H1 (cell line): ENCODE data around the gene MLANA. TPM values are rescaled to one million over a fixed set of nuclear protein-coding genes. Genes with fewer than 3 reads are reported as not detected.

Experiments used
- NRF1 ChIP-seq: IDR thresholded peaks from 2 replicates; pipeline ENCODE4 v1.6.1; 2011; ENCODE audit warnings: mild to moderate bottlenecking, low read depth, low read length, improper control_type of control experiment
- RBBP5 ChIP-seq: IDR thresholded peaks from 2 replicates; pipeline ENCODE4 v1.7.1; 2012; ENCODE audit warnings: low read depth, mild to moderate bottlenecking, inconsistent platforms, low read length, moderate library complexity, borderline replicate concordance
- polyA plus RNA-seq, 7 experiments: library from polyadenylated mRNA; depleted of rRNA in 3 of 7; stranded (reverse) in 5 of 7; unstranded in 2 of 7; fragments of >200 nt in 5 of 7; fragments of 200-250 nt in 2 of 7; gene quantifications; 1 replicate in 5 of 7; 2 replicates in 1 of 7; 4 replicates in 1 of 7; pipeline versions ENCODE4 v1.2.1 to v1.2.3, GENCODE V29; 2011 to 2013; ENCODE audit warnings: missing spikeins in 2 of 7, mixed read lengths in 2 of 7
- total RNA-seq: library from RNA; stranded (reverse); fragmentation: NEBNext Ultra II Directional; extraction: Animal tissue kit (Norgen Biotek cat#: 25700); gene quantifications from 2 replicates; pipeline ENCODE4 v1.2.1, GENCODE V29; 2021
- TF ChIP-seq, protein P1 (sequence below): fragments of 300-600 bp; sonication (generic); IDR thresholded peaks from 2 replicates; pipeline ENCODE4 v1.7.1; 2012; ENCODE audit warnings: low read length, moderate library complexity, mild to moderate bottlenecking, inconsistent platforms; ENCODE audit not compliant: insufficient replicate concordance
- TF ChIP-seq, protein P2 (sequence below), 3 experiments: IDR thresholded peaks; 1 replicate in 2 of 3; 2 replicates in 1 of 3; pipeline versions ENCODE4 v1.5.1 to v1.6.1; 2011; ENCODE audit warnings: low read length in 3 of 3, mild to moderate bottlenecking in 3 of 3, inconsistent platforms in 2 of 3, low read depth in 1 of 3, moderate library complexity in 1 of 3; ENCODE audit not compliant: insufficient read depth in 1 of 3; ENCODE audit errors: control extremely low read depth in 1 of 3
- TF ChIP-seq, protein P3 (sequence below): IDR thresholded peaks from 2 replicates; pipeline ENCODE4 v1.6.1; 2012; ENCODE audit warnings: inconsistent platforms

Gene MLANA
- total and polyA plus RNA-seq, 2 of the 8 experiments (the other 6 are each of a cell fraction or from before 2014, with no cell fraction given), result not detected

DNA sequence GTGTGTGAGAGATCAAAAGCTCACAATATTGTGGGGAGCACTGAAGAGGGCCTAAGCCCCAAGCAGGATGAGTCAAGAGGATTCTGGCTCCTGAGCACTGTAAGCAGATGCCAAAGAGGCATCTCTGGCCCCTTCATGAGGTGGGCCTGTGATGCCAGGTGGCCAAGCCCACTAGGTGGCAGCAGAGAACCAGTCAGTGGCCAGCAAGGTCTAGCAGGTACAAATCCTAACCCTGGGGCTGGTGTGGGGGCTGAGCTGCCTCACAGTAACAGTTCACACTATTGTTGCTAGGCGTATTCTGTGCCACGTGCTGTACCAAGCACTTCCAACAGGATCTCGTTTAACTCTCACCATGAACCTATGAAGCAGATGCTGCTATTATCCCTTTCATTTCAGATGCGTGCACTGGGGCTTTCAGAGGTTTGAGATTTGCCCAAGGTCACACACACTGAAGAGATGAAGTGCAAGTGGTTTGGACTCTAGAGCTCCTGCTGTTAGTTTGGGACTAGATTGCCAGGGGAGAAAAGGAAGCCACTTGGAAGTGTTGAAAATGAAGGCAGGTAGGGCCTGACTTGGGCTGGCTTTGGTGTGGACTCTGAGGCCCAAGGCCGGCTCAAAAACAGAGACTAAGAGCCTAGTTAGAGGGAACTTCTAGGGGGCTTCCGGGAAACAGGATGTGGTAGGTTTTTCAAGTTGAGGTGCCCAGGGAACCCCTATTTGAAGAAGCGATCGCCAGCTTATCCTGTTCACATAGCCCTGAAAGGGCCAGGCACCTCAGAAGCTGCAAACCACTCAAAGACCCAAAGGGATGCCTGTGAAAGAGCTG, 4.4 kb upstream of the MLANA start (continued):
- TF ChIP-seq, protein P1, sequence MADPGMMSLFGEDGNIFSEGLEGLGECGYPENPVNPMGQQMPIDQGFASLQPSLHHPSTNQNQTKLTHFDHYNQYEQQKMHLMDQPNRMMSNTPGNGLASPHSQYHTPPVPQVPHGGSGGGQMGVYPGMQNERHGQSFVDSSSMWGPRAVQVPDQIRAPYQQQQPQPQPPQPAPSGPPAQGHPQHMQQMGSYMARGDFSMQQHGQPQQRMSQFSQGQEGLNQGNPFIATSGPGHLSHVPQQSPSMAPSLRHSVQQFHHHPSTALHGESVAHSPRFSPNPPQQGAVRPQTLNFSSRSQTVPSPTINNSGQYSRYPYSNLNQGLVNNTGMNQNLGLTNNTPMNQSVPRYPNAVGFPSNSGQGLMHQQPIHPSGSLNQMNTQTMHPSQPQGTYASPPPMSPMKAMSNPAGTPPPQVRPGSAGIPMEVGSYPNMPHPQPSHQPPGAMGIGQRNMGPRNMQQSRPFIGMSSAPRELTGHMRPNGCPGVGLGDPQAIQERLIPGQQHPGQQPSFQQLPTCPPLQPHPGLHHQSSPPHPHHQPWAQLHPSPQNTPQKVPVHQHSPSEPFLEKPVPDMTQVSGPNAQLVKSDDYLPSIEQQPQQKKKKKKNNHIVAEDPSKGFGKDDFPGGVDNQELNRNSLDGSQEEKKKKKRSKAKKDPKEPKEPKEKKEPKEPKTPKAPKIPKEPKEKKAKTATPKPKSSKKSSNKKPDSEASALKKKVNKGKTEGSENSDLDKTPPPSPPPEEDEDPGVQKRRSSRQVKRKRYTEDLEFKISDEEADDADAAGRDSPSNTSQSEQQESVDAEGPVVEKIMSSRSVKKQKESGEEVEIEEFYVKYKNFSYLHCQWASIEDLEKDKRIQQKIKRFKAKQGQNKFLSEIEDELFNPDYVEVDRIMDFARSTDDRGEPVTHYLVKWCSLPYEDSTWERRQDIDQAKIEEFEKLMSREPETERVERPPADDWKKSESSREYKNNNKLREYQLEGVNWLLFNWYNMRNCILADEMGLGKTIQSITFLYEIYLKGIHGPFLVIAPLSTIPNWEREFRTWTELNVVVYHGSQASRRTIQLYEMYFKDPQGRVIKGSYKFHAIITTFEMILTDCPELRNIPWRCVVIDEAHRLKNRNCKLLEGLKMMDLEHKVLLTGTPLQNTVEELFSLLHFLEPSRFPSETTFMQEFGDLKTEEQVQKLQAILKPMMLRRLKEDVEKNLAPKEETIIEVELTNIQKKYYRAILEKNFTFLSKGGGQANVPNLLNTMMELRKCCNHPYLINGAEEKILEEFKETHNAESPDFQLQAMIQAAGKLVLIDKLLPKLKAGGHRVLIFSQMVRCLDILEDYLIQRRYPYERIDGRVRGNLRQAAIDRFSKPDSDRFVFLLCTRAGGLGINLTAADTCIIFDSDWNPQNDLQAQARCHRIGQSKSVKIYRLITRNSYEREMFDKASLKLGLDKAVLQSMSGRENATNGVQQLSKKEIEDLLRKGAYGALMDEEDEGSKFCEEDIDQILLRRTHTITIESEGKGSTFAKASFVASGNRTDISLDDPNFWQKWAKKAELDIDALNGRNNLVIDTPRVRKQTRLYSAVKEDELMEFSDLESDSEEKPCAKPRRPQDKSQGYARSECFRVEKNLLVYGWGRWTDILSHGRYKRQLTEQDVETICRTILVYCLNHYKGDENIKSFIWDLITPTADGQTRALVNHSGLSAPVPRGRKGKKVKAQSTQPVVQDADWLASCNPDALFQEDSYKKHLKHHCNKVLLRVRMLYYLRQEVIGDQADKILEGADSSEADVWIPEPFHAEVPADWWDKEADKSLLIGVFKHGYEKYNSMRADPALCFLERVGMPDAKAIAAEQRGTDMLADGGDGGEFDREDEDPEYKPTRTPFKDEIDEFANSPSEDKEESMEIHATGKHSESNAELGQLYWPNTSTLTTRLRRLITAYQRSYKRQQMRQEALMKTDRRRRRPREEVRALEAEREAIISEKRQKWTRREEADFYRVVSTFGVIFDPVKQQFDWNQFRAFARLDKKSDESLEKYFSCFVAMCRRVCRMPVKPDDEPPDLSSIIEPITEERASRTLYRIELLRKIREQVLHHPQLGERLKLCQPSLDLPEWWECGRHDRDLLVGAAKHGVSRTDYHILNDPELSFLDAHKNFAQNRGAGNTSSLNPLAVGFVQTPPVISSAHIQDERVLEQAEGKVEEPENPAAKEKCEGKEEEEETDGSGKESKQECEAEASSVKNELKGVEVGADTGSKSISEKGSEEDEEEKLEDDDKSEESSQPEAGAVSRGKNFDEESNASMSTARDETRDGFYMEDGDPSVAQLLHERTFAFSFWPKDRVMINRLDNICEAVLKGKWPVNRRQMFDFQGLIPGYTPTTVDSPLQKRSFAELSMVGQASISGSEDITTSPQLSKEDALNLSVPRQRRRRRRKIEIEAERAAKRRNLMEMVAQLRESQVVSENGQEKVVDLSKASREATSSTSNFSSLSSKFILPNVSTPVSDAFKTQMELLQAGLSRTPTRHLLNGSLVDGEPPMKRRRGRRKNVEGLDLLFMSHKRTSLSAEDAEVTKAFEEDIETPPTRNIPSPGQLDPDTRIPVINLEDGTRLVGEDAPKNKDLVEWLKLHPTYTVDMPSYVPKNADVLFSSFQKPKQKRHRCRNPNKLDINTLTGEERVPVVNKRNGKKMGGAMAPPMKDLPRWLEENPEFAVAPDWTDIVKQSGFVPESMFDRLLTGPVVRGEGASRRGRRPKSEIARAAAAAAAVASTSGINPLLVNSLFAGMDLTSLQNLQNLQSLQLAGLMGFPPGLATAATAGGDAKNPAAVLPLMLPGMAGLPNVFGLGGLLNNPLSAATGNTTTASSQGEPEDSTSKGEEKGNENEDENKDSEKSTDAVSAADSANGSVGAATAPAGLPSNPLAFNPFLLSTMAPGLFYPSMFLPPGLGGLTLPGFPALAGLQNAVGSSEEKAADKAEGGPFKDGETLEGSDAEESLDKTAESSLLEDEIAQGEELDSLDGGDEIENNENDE, result no peak
- TF ChIP-seq RBBP5 (no peak), NRF1 (no peak)
- TF ChIP-seq, protein P2, sequence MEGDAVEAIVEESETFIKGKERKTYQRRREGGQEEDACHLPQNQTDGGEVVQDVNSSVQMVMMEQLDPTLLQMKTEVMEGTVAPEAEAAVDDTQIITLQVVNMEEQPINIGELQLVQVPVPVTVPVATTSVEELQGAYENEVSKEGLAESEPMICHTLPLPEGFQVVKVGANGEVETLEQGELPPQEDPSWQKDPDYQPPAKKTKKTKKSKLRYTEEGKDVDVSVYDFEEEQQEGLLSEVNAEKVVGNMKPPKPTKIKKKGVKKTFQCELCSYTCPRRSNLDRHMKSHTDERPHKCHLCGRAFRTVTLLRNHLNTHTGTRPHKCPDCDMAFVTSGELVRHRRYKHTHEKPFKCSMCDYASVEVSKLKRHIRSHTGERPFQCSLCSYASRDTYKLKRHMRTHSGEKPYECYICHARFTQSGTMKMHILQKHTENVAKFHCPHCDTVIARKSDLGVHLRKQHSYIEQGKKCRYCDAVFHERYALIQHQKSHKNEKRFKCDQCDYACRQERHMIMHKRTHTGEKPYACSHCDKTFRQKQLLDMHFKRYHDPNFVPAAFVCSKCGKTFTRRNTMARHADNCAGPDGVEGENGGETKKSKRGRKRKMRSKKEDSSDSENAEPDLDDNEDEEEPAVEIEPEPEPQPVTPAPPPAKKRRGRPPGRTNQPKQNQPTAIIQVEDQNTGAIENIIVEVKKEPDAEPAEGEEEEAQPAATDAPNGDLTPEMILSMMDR (IDR thresholded peaks at IDR 0.05; ENCODE audit: control extremely low read depth in 1 of 3, insufficient read depth in 1 of 3, low read depth in 1 of 3, low read length in 3 of 3), result peak; percentile 95 to 98 (median 98)
- TF ChIP-seq, protein P3, sequence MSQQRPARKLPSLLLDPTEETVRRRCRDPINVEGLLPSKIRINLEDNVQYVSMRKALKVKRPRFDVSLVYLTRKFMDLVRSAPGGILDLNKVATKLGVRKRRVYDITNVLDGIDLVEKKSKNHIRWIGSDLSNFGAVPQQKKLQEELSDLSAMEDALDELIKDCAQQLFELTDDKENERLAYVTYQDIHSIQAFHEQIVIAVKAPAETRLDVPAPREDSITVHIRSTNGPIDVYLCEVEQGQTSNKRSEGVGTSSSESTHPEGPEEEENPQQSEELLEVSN, result peak; percentile 91
